VCaP (cell line): ENCODE results near the gene NOL9.

Experiments used
- H3K27ac ChIP-seq: fragments of 450-650 bp; 2 replicates; pipeline ENCODE4 v1.5.1; 2017
- TF ChIP-seq, protein P1 (sequence below): fragments of 450-650 bp; conservative IDR thresholded peaks from 2 replicates; pipeline ENCODE4 v1.5.1; 2017; ENCODE audit warnings: mild to moderate bottlenecking, moderate library complexity

The NOL9 gene

DNA sequence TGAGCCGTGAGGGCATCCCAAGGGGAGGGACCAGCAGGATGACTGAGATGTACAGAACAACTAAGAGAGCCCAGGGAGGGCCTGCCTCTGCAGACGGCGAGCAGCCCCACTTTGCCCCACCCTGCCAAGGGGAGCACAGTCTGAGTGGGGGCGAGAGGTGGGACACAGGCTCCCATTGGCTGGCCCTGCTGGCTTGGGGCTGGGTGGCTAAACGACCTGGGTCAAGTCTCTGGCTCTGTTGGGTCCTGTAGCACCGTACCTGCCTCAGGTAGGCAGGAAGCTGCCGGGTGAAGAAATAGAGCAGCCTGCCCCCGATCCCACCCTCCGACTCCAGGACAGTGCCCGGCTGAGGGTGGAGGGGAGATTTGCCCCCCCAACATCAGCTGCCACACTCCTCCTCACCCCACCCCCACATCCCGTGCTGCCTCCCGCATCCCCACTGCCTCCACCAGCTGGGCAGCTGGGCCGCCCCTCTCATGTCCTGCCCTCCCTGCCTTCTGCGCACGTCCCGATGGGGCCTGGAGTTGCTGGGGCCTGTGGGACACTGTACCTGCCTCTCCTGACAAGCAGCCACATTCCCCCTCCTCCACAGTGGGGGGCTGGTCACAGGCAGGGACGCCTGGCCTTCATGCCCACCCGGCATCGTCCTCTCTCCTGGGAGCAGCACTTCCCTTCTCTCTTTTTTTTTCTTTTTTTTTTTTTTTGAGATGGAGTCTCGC lies 50.3 kb downstream of the NOL9 start:
- no peak overlapping the region for H3K27ac ChIP-seq
- TF ChIP-seq, protein P1, sequence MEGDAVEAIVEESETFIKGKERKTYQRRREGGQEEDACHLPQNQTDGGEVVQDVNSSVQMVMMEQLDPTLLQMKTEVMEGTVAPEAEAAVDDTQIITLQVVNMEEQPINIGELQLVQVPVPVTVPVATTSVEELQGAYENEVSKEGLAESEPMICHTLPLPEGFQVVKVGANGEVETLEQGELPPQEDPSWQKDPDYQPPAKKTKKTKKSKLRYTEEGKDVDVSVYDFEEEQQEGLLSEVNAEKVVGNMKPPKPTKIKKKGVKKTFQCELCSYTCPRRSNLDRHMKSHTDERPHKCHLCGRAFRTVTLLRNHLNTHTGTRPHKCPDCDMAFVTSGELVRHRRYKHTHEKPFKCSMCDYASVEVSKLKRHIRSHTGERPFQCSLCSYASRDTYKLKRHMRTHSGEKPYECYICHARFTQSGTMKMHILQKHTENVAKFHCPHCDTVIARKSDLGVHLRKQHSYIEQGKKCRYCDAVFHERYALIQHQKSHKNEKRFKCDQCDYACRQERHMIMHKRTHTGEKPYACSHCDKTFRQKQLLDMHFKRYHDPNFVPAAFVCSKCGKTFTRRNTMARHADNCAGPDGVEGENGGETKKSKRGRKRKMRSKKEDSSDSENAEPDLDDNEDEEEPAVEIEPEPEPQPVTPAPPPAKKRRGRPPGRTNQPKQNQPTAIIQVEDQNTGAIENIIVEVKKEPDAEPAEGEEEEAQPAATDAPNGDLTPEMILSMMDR, result no peak

DNA sequence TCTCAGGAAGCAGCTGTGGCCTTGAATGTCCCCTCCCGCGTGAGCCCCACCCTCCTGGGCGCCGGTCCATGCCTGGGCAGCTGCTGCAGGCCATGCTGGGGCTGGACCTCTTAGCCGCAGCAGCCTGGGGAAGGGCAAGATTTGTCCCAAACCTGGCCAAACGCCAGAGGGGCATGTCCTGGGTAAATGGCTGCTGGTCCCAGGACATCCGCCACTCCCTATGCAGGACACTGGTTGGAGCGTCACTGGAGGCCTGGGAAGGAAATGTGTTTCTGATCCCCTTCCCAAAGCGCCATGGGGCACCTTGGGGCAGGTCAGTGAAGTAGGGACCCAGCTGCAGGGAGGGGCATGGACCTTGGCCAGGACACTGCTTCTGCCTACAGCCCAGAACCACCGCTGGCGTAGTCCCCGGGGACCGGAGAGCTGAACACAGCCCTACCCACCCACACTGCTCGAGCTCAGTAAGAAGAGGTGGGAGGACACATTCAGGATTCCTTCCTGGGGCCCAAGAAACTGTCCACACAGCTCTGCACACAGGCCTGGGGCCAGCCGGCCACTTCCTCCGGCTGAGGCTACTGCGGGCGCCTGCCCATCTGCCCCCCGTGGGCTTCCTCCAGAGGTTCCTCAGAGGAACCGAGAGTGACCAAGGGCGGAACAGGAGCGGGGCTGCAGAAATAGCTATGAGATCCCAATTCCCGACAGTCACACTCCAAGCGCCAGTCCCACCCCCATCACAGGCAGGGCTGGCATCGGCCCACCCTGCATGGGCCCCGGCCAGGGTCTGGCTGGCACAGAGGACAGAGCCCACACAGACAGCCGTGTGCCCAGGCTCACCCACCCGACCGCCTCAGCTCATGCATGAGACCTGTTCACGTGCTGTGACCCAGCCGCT lies 52.1 kb downstream of the NOL9 start:
- no peak overlapping the region for H3K27ac ChIP-seq
- TF ChIP-seq, protein P1, result no peak

DNA sequence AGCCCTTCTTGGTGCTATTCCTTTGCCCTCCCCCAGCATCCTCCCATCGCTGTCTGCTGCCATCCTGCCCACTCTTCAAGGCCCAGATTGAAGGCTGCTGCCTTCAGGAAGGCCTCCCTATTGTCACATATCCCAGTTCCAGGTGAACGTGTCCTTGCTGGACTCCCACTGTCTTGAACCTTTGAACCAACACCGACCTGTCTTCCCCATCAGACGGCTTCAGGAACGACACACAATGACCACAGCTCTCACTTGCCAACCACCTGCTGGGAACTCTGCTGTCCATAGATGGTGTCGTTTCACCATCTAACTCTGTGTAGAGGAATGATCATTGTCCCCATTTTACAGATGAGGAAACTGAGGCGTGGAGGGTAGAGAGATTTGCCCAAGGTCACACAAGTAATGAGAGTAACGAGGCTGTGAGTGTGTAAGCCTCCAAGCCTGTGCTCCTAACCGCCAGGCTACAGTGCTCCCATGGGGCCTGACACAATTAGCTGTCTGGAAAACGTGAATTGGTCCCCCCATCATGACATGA lies 53.0 kb downstream of the NOL9 start:
- TF ChIP-seq, protein P1, result no peak
- no peak overlapping the region for H3K27ac ChIP-seq

DNA sequence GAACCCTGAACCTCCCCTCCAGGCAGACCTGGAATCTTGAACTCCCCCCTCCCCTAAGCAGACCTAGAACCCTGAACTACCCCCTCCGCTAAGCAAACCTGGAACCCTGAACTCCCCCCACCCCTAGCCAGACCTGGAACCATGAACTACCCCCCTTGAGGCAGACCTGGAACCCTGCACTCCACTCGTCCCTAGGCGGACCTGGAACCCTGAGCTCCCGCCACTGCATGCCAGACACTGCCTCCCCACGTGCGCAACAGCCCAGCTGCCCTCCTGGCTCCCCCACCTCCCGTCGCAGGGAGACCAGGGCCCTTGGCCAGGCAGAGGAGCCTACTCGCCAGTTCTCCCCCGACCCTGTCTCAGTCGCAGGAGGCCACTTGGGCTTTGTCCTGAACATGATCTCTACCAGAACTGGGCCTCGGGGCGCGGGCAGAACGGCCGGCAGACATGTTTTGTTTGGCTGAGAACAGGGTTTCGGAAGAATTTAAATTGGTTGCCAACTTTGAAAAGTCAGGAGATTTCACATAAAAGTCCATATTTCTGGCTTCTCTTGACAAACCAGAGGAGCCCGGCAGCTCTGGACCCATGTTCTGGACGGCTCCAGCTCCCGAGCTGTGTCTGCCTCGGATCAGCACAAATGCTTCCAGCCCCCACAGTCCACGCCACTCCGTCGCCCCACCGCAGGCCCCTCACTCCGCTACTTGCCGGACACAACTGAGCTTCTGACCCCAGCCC lies 53.6 kb downstream of the NOL9 start:
- no peak overlapping the region for H3K27ac ChIP-seq
- TF ChIP-seq, protein P1, result no peak

DNA sequence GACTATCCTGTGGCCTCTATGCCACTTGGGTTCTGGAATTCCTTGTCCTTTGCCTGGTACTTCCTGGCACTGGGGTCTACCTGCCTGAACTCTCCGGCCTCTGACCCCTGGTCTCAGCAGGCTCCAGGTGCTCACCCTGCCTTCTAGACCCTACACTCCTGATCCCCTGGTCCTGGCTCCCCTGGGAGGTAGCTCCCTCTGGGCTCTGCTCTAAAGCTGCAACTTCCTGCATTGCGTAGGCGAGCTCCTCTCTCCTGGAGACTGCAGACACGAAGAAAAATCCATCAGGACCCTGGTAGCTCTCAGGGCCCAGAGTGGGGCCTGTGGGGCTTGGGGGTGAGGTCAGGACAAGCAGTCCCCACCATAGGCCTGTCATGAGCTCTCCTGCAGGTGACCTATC lies 55.0 kb downstream of the NOL9 start:
- no peak overlapping the region for H3K27ac ChIP-seq

DNA sequence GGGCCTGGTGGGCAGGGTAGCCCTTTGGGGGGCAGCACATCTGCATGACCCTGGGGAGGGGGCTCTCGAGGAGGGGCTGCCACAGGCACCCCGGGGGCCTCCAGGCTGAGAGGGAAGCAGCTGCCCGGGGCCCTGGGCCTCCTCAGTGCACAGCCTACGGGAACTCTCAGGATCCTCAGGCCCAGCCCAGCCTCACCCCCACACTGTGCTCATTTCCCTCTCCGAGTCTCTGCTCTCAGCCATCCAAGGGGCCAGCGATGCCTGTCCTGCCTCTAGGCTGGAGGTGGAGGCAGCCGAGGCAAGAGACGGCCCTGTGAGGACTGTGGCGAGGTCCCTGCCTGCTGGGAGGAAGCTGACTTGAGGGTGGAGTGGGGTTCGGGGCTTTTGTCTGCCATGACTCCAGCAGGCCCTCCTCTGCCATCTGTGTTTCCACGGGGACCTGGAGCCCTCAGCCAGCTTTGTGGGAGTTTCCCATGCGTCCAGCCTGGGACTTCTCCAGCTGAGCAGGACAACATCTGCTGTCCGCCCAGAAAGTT lies 55.7 kb downstream of the NOL9 start:
- H3K27ac ChIP-seq, result no peak overlapping the region

More for the DNA sequence above, 55.0 kb downstream of the NOL9 start:
- TF ChIP-seq, protein P1, result no peak

More for the DNA sequence above, 55.7 kb downstream of the NOL9 start:
- TF ChIP-seq, protein P1, result no peak
